GM21717 (cell line): ENCODE measurements around the gene ZFPM1.
"Not testable (repeated sequence)": the region's sequence is repeated elsewhere in the genome, so short reads cannot be mapped to it uniquely, and the experiment has no call there.

Source experiments
- ATAC-seq: cut with Tn5 transposase; IDR thresholded peaks from one replicate; pipeline ENCODE4 v1.9.1; 2021; ENCODE audit warnings: mild to moderate bottlenecking, moderate library complexity; ENCODE audit not compliant: unreplicated experiment

Gene ZFPM1

DNA sequence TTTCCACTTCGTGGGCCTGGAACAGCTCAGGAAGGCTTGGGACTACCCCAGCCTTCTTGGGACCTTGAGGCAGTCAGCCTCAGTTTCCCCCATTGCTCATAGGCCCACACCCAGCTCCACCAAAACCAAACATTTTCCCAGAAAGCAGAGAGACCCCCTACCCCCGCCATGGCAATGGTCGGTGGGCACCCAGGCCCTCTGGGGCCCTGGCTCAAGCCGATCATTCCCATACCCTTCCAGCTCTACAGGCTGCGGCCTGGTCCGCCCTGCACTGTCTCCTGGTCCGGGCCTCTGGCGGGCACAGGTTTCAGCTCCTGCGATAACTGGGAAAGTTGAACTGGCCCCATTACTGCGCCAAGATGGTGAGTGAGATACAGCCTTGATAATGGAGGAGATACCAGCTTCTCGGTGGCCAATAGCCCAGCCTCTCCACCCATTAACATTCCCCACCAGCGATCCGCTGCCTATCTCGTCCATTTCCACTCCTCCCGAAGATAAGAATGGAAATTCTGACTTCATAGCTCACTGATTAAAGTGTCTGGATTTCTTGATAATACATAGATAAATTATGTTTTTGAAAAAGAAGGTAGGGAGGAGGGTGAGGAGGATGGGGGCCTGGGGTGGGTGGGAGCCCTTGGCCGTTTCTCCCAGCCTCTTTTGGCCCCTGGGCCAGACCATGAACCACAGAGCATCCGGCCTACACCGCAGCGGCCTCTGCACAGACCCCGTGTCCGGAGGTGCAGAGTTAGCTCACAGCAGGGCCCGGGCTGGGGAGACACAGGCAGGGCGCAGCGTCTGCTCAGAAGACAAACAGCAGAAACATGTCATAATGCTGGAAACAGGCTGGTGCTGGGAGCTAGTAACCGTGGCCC, 11.6 kb downstream of the ZFPM1 start:
- no peak for ATAC-seq

DNA sequence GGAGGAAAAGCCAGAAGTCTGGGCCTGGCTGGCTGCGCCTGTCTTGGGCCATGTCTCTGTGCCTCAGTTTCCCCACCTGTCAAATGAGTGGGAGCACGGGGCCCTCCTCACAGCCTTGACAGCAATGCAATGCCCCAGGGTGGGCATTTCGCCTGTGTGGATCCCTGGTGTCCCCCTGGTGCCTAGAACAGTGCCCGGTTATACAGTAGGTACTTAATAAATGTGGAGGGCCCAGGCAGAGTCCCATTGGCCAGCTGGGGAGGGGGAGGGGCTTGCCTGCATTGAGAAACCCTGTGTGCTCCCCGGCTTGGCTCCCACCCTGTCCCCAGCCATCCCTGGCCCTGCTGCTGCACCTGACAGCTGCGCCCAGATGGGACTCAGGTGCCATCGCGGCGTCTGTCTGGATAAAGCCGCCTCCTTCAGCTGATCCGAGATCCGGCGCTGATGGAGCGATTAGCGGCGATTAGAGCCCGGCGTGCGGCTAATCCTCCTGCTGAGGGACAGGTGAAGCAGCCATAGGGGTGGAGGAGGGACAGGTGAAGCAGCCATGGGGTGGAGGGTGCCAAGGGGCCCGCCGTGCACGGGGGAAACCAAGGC, 12.4 kb downstream of the ZFPM1 start:
- no peak for ATAC-seq

DNA sequence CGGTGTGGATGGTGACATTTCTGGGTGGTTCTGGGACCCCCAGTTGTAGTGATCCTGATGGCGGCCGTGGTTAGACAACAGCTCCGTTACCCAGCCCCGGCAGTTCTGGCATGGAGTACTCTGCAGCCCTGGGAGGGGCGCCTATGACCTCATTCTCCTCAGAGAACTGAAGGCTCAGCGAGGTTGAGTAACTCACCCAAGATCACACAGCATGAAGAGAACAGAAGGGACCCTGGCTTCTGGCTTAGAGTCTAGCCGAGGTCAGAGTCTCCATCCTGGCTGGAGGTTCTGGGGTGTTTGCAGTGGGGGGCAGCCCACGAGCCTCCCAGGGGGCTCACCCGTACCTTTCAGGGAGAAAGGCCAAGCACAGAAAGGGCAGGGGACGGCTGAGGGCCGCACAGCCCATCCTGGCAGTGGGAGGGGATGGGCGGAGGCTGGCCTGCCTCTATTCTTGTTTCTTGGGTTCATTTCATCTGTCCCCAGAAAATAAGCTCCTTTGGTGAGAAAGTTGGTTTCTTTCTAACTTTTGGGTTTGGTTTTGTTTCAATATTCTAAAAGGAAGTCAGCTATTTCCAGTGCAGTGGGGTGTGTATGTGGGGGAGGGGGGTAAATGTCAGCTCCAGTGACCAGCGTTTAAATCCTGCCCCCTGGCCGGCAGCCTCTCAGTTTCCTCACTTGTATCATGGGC, 13.2 kb downstream of the ZFPM1 start:
- no peak for ATAC-seq

DNA sequence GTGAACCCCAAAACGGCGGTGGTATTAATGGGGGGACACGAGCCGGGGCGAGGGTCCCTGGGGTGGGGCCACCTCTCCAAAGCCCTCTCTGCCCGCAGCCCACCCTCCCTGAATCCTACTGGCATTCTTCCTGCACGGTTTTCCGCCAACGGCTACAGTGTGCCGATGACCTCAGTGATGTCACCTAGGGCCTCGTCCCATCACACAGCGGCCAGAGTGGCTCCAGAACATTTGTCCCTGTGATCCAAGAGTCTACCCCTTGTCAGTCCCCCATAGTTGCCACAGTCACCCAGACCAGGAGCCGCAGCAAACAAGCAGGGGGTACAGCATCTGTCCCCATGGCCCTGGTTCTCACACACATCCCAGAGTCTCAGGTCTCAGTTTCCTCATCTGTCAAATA, 13.9 kb downstream of the ZFPM1 start:
- no peak for ATAC-seq

DNA sequence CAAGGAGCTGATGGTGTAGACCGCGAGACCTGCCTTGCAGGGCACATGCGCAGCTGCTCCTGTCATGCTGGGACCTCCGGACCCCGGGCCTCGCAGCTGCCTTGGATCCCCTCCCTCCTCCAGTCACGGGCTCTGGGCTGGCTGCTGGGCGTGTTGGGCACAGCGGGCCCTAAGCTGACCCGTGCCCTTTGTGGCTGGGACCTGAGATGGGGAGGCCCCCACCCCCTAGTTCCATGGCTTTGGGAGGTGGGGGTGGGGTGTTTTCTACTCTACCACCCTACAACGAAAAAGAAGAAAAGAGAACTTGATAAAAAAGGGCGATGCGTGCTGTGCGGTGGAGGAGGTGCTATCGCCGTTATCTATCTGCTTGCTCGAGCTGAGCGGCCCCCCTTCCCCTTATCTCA, 14.5 kb downstream of the ZFPM1 start:
- no peak for ATAC-seq

DNA sequence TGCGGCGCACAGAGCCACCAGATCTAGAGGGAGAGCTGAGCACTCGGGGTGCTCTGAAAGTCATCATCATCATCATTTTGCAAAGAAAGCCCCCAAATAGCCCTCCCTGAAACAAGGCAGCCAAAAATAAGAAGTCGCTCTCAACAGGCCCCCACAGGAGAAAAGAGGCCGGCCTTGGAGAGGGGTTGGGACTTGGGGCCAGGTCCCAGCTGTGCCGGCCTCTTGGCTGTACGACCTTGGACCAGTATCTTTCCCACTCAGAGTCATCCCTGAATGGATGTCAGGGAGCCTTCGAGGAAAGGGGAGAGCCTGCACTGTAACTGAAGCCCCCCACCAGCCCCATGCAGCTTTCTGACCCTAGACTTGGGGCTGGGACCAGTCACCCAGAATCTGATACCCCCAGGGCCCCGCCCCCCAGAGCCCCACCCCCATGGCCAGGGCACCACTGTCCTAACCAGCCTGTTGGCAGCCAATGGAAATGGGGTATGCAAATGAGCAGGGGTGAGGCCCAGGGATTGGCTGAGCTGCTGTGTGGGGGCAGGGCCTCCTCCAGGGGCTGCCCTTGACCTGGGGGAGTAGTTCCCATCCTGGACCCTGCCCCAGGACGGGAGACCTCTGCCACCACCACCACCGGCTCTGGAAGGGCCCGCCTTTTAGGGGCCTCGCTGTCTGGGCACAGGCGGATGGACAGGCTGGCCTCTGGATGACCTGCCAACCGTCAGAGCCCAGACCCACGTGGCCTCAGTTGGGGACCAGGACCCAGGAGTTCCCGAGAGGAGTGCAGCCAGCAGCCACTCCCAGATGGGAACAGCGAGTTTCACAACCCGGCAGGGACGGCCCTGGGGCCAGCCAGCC, 15.4 kb downstream of the ZFPM1 start:
- no peak for ATAC-seq

DNA sequence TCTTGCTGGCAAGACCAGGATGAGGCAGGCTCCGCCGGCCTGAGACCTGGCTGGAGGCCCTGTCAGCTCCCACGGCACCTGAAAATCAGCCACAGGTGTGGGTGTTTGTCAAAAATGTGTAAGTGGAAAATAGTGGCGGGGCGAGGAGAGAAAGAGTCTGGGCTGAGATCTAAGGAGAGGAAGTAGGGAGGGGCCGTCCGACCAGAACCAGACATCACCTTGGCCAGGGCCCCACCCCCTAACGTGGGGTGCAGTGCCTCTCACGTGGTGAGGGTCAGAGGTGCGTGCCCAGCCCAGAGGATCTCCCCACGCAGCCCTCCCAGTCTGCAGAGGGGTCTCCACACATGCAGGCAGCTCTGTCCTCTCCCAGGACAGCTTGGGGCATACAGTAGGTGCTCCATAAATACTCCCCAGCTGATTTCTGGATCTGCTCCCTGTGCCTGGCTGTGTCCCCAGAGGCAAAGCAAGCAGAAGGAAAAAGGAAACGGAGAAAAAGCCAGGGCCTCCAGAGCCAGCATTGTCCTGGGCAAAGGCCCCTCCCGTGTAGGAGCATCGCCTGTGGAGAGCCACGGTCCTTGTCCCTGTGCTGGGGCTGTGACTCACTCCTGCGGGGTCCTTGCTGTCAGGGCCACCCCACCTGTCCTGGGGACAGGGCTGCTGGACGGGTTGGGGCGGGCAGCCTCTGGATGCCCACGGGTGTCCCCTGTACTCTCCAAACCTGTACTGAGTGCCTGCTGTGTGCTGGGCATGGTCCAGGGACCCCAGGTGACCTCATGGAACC, 16.7 kb downstream of the ZFPM1 start:
- ATAC-seq = no peak

DNA sequence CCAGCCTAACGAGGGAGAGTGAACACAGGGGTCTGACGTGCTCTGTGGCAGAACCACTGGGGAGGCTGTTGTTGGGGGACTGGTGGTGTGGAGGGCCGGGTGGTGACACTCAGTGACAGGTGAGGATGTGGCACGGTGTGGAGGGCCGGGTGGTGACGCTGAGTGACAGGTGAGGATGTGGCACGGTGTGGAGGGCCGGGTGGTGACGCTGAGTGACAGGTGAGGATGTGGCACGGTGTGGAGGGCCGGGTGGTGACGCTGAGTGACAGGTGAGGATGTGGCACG, 17.3 kb downstream of the ZFPM1 start:
- not testable (repeated sequence) for ATAC-seq

DNA sequence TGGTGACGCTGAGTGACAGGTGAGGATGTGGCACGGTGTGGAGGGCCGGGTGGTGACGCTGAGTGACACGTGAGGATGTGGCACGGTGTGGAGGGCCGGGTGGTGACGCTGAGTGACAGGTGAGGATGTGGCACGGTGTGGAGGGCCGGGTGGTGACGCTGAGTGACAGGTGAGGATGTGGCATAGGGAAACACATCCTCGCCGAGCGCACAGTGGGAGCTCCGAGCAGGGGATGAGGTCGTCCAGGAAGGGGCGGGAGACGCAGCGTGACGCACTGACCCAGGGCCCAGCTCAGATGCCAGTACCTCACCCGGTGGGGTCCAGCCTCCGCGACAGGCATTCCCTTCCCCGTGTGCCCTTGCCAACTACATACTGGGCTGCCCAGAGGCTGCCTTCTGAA, 17.6 kb downstream of the ZFPM1 start:
- ATAC-seq = not testable (repeated sequence)

DNA sequence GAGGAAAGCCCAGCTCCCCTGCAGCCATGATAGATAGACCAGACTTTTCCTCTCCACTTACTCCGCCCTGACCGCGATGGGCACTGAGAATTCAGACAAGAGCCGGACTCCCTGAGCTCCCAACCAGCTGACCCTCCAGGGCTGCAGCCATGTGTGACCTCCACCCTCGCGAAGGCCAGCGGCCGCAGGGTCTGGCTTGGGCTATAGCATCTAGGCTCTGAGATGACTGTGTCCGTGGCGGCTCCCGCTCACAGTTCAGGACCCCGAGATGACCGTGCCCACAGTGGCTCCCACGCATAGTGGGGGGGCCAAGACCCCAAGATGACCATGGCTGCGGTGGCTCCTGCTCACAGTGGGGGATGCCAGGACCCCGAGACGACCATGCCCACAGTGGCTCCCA, 18.0 kb downstream of the ZFPM1 start:
- ATAC-seq = no peak

DNA sequence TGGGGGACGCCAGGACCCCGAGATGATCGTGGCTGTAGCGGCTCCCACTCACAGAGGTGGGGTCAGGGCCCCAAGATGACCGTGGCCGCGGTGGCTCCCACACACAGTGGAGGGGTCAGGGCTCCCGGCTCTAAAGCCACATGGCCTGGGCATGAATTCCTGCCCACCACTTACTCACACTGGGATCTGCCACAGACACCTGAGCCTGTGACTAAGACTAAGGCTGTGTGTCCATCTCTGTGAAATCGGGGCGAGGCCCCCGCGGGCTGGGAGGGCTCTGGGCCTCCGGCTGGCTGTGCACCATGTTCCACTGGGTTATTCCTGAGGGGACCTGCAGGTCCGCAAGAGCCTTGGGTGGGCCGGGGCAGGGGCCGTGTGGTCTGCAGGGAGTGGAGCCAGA, 18.5 kb downstream of the ZFPM1 start:
- no peak for ATAC-seq

DNA sequence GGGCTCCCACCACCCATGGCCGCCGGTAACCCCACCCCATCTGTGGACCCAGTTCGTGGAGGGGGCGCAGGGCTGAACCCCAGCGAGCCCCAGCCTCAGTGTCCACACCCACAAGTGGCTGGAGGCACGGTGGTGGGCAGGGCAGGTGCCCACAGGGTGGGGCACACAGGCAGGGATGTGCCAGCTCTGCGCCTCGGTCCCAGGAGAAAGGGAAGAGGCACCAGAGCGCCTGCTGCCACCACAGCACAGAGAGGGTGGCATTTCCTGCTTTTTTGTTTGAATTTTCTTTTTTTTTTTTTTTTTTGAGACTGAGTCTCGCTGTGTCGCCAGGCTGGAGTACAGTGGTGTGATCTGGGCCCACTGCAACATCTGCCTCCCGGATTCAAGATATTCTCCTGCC, 19.0 kb downstream of the ZFPM1 start:
- no peak for ATAC-seq

DNA sequence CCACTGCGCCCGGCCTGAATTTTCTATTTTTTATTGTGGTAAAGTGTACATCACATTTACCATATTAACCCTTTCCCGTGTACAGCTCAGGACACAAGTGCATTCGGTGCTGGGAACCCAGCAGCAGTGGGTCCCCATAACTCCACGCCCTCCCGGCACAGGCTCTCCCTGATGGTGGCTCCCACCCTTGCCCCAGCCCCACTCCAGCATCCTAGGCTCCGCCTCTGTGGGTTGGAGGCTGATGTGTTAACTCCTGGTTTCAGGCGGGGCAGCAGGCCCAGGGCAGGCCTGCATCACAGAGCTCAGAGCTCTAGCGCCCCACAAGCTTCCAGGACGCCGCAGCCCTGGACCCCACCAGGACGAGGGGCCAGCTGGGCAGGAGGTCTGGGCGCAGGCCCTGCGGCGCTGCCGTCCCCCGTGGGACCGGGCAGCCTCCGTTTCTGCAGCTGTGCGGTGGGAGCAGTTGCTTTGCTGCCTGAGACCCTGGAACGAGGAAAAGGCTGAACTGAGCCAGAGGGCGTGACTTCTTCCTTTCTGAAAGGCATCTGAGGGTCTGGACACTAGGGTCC, 19.6 kb downstream of the ZFPM1 start:
- ATAC-seq = no peak

DNA sequence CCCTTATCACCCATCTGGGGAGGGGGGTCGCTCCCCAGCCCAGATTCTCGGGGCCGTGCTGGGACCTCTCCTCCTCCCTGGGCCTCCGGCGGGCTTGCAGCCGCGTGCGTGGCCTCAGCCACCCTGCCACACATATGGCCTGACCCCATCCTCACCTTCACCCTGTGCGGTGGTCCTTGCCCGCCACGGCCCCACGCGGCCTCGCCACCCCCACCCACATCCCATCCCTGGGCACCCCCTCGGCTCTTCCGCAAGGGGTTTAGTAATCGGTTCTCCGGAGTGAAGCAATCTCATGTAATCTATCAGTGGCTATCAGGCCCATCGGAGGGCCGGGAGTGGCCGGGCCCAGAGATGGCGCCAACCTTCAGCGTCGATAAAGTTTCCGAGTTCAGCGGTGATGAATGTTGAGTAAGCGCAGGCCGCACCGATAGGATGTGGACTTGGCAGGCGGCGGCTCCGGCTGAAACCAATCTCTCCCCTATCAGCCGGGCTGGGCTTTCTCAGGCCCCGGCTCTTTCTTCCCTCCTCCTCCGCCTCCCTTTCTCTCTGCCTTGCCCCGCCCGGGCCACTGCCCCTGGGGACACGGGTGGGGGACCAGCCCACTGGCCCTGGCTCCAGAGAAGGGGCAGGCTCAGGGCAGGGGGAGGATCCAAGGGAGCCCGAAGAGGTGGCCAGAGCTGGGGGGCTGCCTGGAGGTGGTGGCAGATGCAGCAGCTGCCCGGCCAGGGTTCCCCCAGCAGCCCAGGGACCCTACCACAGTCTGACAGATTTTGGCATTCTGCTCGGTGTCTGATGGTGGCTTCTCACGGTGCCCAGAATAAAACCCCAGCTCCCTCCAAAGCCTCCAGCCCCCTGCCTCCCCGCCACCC, 20.8 kb downstream of the ZFPM1 start:
- ATAC-seq = no peak

DNA sequence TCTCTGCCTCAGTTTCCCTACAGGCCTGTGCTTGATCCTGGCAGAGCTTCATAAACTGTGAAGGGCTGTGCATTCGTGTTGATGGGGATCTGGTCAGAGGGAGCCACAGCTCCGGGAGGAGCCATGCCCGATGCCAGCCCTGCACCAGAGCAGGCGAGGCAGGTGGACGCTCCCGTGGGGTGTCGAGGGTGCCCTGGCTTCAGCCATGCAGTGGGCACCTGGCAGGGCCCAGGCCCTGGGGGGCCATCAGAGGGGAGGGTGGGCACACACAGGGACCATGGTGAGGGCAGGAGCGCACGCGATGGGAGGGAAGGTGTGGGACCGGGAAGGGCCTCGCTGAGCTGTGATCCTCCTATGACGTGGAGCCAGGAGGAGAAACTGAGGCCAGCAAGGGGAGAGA, 22.0 kb downstream of the ZFPM1 start:
- ATAC-seq = no peak

DNA sequence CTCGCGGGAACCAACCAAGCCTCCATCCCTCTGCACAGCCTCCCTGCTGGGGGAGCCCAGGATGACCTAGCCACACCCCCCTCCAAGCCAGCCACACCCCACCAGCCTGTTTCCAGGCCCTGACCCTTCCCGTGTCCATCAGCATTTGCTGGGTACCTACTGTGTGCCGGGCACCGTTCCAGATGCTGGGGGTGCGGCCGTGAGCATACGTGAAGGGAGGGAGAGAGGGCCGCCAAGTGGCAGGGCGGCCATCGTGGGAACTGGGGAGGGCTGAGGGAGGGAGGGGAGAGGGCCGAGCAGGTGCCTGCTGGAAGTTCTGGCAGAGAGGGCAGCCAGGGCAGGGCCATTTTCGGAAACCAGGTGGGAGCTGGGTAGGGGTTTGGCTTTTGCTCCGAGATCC, 23.1 kb downstream of the ZFPM1 start:
- no peak for ATAC-seq

DNA sequence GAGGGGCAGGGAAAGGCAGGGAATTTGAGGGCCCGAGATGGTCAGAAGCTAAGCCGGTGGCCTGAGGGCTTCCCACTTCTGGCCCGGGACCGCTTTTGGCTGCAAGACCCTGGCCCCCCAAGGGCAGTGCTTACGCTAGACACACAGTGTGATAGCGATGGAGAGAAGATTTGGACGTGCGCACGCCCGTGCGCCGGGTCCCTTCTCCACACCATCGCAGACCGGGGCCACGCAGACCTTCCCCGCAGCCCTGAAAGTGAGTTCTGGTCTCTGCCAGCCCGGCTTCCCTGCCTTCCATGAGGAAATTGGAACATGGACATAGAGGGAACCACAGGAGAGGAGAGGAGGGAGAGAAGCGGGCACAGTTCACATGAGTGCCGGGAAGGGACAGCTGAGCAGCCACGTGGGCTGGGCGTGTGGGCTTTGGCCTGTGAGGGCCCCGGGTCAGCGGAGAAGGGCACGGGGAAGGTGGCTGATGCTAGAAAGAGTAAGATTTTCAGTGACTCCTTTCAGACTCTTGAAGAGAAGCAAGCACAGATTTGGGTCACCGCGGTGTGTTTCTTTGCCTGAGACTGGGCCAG, 23.8 kb downstream of the ZFPM1 start:
- no peak for ATAC-seq

DNA sequence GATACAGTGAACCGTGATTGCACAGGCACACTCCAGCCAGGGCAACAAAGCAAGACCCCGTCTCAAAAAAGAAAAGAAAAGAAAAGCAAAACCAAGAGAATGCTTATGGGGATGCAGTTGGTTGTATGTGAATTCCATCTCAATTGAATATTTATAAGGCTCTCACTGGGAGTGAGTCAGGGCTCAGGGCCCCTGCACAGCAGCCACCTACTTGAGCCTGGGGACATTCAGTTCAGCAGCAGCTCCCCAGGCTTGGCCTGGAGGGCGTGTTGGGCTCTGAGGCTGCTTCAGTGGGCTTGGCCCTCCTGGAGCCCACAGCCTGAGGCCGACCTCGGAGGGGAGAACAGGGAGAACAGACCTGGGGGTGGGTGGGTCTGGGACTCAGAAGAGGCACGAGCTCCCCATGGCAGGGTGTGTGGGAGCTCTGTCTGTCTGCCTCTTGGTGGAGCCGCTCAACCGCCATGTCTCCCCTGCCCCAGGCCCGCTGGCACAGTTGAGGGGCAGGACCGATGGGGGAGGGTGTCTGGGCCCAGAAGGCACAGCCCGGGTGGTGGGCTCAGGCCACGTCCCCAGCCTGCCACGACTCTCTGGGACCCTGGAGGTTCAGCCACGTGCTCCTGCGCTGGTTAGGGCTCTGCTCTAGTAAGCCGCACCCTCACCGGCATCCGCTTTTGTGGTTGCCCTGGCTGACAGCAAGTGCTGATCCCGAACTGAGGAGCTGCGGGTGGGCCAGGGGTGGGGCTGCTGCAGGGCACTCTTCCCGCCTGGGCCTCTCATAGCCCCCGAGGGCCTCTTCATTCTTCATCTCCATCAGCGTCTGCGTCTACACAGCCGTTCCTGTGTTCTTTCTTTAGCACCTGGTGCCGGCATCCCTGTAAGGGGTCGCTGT, 24.8 kb downstream of the ZFPM1 start:
- no peak for ATAC-seq
